H9 (cell line): Measurements from ENCODE around the gene TFF2. TPM values are rescaled to one million over a fixed set of nuclear protein-coding genes. Genes with fewer than 3 reads are reported as not detected.

Experiments
- DNase-seq: peaks from one replicate; pipeline ENCODE4 v3.0.0-alpha.2; 2017
- H2AFZ ChIP-seq: one replicate; pipeline ENCODE4 v1.6.1; 2013; ENCODE audit warnings: mild to moderate bottlenecking, low read length, control low read depth, moderate library complexity
- H2AK5ac ChIP-seq: 2 replicates; pipeline ENCODE4 v1.6.1; 2013; ENCODE audit warnings: low read length, control low read depth, mixed read lengths; ENCODE audit not compliant: insufficient read length
- H2BK120ac ChIP-seq: one replicate; pipeline ENCODE4 v1.6.1; 2013; ENCODE audit warnings: low read depth, mild to moderate bottlenecking, low read length, control low read depth, inconsistent platforms; ENCODE audit not compliant: poor library complexity, severe bottlenecking
- H2BK12ac ChIP-seq: 2 replicates; pipeline ENCODE4 v1.6.1; 2013; ENCODE audit warnings: low read length, control low read depth, mixed read lengths, low read depth; ENCODE audit not compliant: insufficient read length
- H2BK15ac ChIP-seq: 2 replicates; pipeline ENCODE4 v1.6.1; 2013; ENCODE audit warnings: low read depth, low read length, control low read depth
- H2BK20ac ChIP-seq: one replicate; pipeline ENCODE4 v1.6.1; 2013; ENCODE audit warnings: low read depth, mild to moderate bottlenecking, low read length, control low read depth, inconsistent platforms; ENCODE audit not compliant: poor library complexity, severe bottlenecking
- H2BK5ac ChIP-seq: 2 replicates; pipeline ENCODE4 v1.6.1; 2013; ENCODE audit warnings: low read length, control low read depth, mixed read lengths; ENCODE audit not compliant: insufficient read length
- H3K14ac ChIP-seq: 2 replicates; pipeline ENCODE4 v1.6.1; 2013; ENCODE audit warnings: low read length, control low read depth; ENCODE audit not compliant: insufficient read depth
- H3K18ac ChIP-seq: 2 replicates; pipeline ENCODE4 v1.6.1; 2013; ENCODE audit warnings: low read depth, mild to moderate bottlenecking, mixed read lengths, low read length, control low read depth; ENCODE audit not compliant: insufficient read length
- H3K23ac ChIP-seq: 2 replicates; pipeline ENCODE4 v1.6.1; 2013; ENCODE audit warnings: low read length, control low read depth, mixed read lengths, low read depth; ENCODE audit not compliant: insufficient read length
- H3K23me2 ChIP-seq: 2 replicates; pipeline ENCODE4 v1.6.1; 2013; ENCODE audit warnings: low read depth, mild to moderate bottlenecking, mixed read lengths, low read length, control low read depth; ENCODE audit not compliant: insufficient read length, poor library complexity, severe bottlenecking
- H3K27ac ChIP-seq: 2 replicates; pipeline ENCODE4 v1.5.1; 2013; ENCODE audit warnings: low read length, control low read depth, mixed read lengths, low read depth; ENCODE audit not compliant: insufficient read length
- H3K27me3 ChIP-seq: 2 replicates; pipeline ENCODE4 v1.6.1; 2013; ENCODE audit warnings: low read length, control low read depth, inconsistent platforms; ENCODE audit not compliant: insufficient read depth
- H3K4ac ChIP-seq: 2 replicates; pipeline ENCODE4 v1.6.1; 2013; ENCODE audit warnings: low read depth, mild to moderate bottlenecking, control low read depth, inconsistent platforms, low read length, moderate library complexity
- H3K4me1 ChIP-seq: 2 replicates; pipeline ENCODE4 v1.6.1; 2013; ENCODE audit warnings: low read length, control low read depth, inconsistent platforms; ENCODE audit not compliant: insufficient read depth
- H3K4me2 ChIP-seq: 2 replicates; pipeline ENCODE4 v1.6.1; 2013; ENCODE audit warnings: low read length, control low read depth, mixed read lengths; ENCODE audit not compliant: insufficient read length, insufficient read depth
- H3K56ac ChIP-seq: 2 replicates; pipeline ENCODE4 v1.6.1; 2013; ENCODE audit warnings: low read depth, mild to moderate bottlenecking, mixed read lengths, low read length, control low read depth; ENCODE audit not compliant: insufficient read length
- H3K79me1 ChIP-seq: 2 replicates; pipeline ENCODE4 v1.6.1; 2013; ENCODE audit warnings: low read depth, mild to moderate bottlenecking, moderate library complexity, low read length, control low read depth, inconsistent platforms; ENCODE audit not compliant: insufficient read depth, poor library complexity, severe bottlenecking
- H3K79me2 ChIP-seq: 2 replicates; pipeline ENCODE4 v1.6.1; 2013; ENCODE audit warnings: low read length, control low read depth, inconsistent platforms; ENCODE audit not compliant: insufficient read depth
- H3K9ac ChIP-seq: 2 replicates; pipeline ENCODE4 v1.6.1; 2013; ENCODE audit warnings: low read length, control low read depth, mixed read lengths; ENCODE audit not compliant: insufficient read length; ENCODE audit errors: extremely low read depth
- H3K9me3 ChIP-seq: one replicate; pipeline ENCODE4 v1.6.1; 2013; ENCODE audit warnings: low read depth, low read length, inconsistent platforms; ENCODE audit not compliant: control insufficient read depth
- H3T11ph ChIP-seq: one replicate; pipeline ENCODE4 v1.6.1; 2013; ENCODE audit warnings: mild to moderate bottlenecking, low read length, control low read depth, inconsistent platforms
- H4K20me1 ChIP-seq: one replicate; pipeline ENCODE4 v1.6.1; 2013; ENCODE audit not compliant: control insufficient read depth, insufficient read length, insufficient read depth
- H4K5ac ChIP-seq: 2 replicates; pipeline ENCODE4 v1.6.1; 2013; ENCODE audit warnings: low read depth, mild to moderate bottlenecking, mixed read lengths, low read length, control low read depth; ENCODE audit not compliant: insufficient read length
- H4K8ac ChIP-seq: replicated peaks from 2 replicates; pipeline ENCODE4 v1.6.1; 2013; ENCODE audit warnings: low read length, control low read depth, mixed read lengths, low read depth; ENCODE audit not compliant: insufficient read length
- H4K91ac ChIP-seq: 2 replicates; pipeline ENCODE4 v1.6.1; 2013; ENCODE audit warnings: low read depth, mild to moderate bottlenecking, moderate library complexity, mixed read lengths, low read length, control low read depth; ENCODE audit not compliant: insufficient read length
- H3K27ac Mint-ChIP-seq, 3 experiments: 2 replicates in 2 of 3; 3 replicates in 1 of 3; pipeline ENCODE4 v1.8.0; 2020 to 2021; ENCODE audit warnings: mixed read lengths in 3 of 3, mild to moderate bottlenecking in 1 of 3, moderate library complexity in 1 of 3
- H3K27me3 Mint-ChIP-seq: 2 replicates; pipeline ENCODE4 v1.8.0; 2021; ENCODE audit warnings: low read depth, mild to moderate bottlenecking, moderate library complexity, mixed read lengths
- H3K36me3 Mint-ChIP-seq, 3 experiments: 2 replicates in 2 of 3; 3 replicates in 1 of 3; pipeline ENCODE4 v1.8.0; 2020 to 2021; ENCODE audit warnings: low read depth in 3 of 3, mixed read lengths in 3 of 3; ENCODE audit not compliant: insufficient read depth in 1 of 3
- H3K4me1 Mint-ChIP-seq, 2 experiments: 2 replicates each; pipeline ENCODE4 v1.8.0; 2020; ENCODE audit warnings: mixed read lengths in 2 of 2
- H3K4me3 Mint-ChIP-seq, 2 experiments: 2 replicates in 1 of 2; 3 replicates in 1 of 2; pipeline ENCODE4 v1.8.0; 2020 to 2021; ENCODE audit warnings: mild to moderate bottlenecking in 2 of 2, mixed read lengths in 2 of 2, moderate library complexity in 1 of 2
- H3K9me3 Mint-ChIP-seq, 2 experiments: 2 replicates in 1 of 2; 3 replicates in 1 of 2; pipeline ENCODE4 v1.8.0; 2020; ENCODE audit warnings: mild to moderate bottlenecking in 2 of 2, mixed read lengths in 2 of 2, moderate library complexity in 1 of 2
- WGBS: extraction: QIAGEN DNeasy Blood & Tissue Kit; methylation state at CpG from one replicate; pipeline ENCODE4 v1.1.7; 2013; ENCODE audit warnings: missing lambda C conversion rate, low lambda C conversion rate, mixed read lengths; ENCODE audit not compliant: insufficient read length; ENCODE audit errors: extremely low coverage; 5-methylcytosine and 5-hydroxymethylcytosine counted together
- total RNA-seq: library from RNA; stranded (reverse); gene quantifications from 2 replicates; pipeline ENCODE4 v1.2.1, GENCODE V29; 2021
- TF ChIP-seq, protein P1 (sequence below): fragments of 200-600 bp; sonication (generic); conservative IDR thresholded peaks from 3 replicates; pipeline ENCODE4 v1.8.0; 2021; ENCODE audit warnings: antibody characterized with exemption, mild to moderate bottlenecking

TFF2 gene
- total RNA-seq, 1 experiment from 2014 or later = not detected

DNA sequence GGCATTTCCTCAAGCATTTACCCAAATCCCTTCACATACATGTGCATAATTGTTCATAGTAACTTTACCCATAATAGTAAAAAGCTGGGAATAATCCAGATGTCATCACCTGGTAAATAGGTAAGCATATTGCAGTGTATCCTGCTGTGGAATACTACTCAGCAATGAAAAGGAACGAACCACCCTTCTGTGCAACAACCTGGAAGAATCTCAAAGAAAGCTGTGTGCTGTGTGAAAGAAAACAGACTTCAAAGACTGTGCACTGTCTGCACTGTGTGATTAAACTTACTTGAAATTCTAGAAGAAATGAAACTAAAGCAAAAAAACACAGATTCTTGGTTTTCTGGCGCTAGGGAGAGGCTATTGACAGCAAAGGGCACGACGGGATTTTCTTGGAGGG is 13.5 kb downstream of the TFF2 start:
- no peak overlapping the region for H2BK20ac ChIP-seq
- H2BK5ac ChIP-seq = no peak overlapping the region
- no peak overlapping the region for H4K8ac ChIP-seq
- H3K4me2 ChIP-seq = no peak overlapping the region
- H3K4me1 Mint-ChIP-seq = peaks cover 31 to 34% of the 10 kb centered on the region in 2 experiments
- H2BK15ac ChIP-seq = no peak overlapping the region
- H3K14ac ChIP-seq = no peak overlapping the region
- no peaks in the 10 kb centered on the region for H3K79me1 ChIP-seq
- peaks cover under 1% of the 10 kb centered on the region for H3K9me3 ChIP-seq
- peaks cover 1% of the 10 kb centered on the region; the same call in 1 of the 2 replicates for H3K4me1 ChIP-seq
- peaks cover 4 to 6% of the 10 kb centered on the region in 2 experiments; a peak in 4 of 5 replicates for H3K9me3 Mint-ChIP-seq
- H3K27ac Mint-ChIP-seq = peak overlapping the region in 2 of 3 experiments; percentile 62 to 76; a peak in 2 of 7 replicates
- no peak overlapping the region for H3K18ac ChIP-seq
- no CpG with 5 or more reads among the region's 4 CpGs for WGBS
- H2AFZ ChIP-seq = no peak overlapping the region
- no peak overlapping the region for H2AK5ac ChIP-seq
- H3K4me3 Mint-ChIP-seq = peak overlapping the region in 1 of 2 experiments; percentile 27; a peak in 1 of 5 replicates
- no peak overlapping the region for H4K91ac ChIP-seq
- H2BK120ac ChIP-seq = no peak overlapping the region
- H3K56ac ChIP-seq = no peak overlapping the region
- no peaks in the 10 kb centered on the region for H3K27me3 ChIP-seq
- no peak overlapping the region for H4K5ac ChIP-seq
- no peak overlapping the region for H3K9ac ChIP-seq
- H4K20me1 ChIP-seq = no peaks in the 10 kb centered on the region
- peaks cover 2% of the 10 kb centered on the region; the same call in 1 of the 2 replicates for H3K27me3 Mint-ChIP-seq
- peaks cover 0 to 5% (median 0%) of the 10 kb centered on the region in 3 experiments; a peak in 3 of 7 replicates for H3K36me3 Mint-ChIP-seq
- no peak overlapping the region for H3T11ph ChIP-seq
- no peaks in the 10 kb centered on the region for H3K79me2 ChIP-seq
- H2BK12ac ChIP-seq = no peak overlapping the region
- DNase-seq = no peak
- no peaks in the 10 kb centered on the region for H3K23me2 ChIP-seq
- TF ChIP-seq, protein P1, sequence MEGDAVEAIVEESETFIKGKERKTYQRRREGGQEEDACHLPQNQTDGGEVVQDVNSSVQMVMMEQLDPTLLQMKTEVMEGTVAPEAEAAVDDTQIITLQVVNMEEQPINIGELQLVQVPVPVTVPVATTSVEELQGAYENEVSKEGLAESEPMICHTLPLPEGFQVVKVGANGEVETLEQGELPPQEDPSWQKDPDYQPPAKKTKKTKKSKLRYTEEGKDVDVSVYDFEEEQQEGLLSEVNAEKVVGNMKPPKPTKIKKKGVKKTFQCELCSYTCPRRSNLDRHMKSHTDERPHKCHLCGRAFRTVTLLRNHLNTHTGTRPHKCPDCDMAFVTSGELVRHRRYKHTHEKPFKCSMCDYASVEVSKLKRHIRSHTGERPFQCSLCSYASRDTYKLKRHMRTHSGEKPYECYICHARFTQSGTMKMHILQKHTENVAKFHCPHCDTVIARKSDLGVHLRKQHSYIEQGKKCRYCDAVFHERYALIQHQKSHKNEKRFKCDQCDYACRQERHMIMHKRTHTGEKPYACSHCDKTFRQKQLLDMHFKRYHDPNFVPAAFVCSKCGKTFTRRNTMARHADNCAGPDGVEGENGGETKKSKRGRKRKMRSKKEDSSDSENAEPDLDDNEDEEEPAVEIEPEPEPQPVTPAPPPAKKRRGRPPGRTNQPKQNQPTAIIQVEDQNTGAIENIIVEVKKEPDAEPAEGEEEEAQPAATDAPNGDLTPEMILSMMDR = no peak
- no peak overlapping the region for H3K27ac ChIP-seq
- no peak overlapping the region for H3K23ac ChIP-seq
- H3K4ac ChIP-seq = no peak overlapping the region
